Parathyroid adenoma (tissue), 2 donors: ENCODE results near the gene CORO6.

Experiments used
- H2AFZ ChIP-seq: fragments of 300-600 bp; sonication (generic); one replicate; pipeline ENCODE4 v1.7.0; 2017; ENCODE audit warnings: antibody characterized with exemption, mild to moderate bottlenecking
- H3K27ac ChIP-seq: fragments of 300-600 bp; sonication (generic); one replicate; pipeline ENCODE4 v1.7.0; 2017
- H3K27me3 ChIP-seq: fragments of 300-600 bp; sonication (generic); one replicate; pipeline ENCODE4 v1.7.0; 2017; ENCODE audit warnings: low read length; ENCODE audit not compliant: control insufficient read depth, insufficient read depth
- H3K36me3 ChIP-seq: fragments of 300-600 bp; sonication (generic); one replicate; pipeline ENCODE4 v1.7.0; 2017; ENCODE audit warnings: low read length; ENCODE audit not compliant: control insufficient read depth, insufficient read depth
- H3K4me1 ChIP-seq: fragments of 300-600 bp; sonication (generic); one replicate; pipeline ENCODE4 v1.7.0; 2017; ENCODE audit warnings: control low read depth
- H3K4me2 ChIP-seq: fragments of 300-600 bp; sonication (generic); one replicate; pipeline ENCODE4 v1.7.0; 2017; ENCODE audit warnings: low read length
- H3K4me3 ChIP-seq: fragments of 300-600 bp; sonication (generic); one replicate; pipeline ENCODE4 v1.7.0; 2017; ENCODE audit warnings: low read depth, low read length
- H3K79me2 ChIP-seq: fragments of 300-600 bp; sonication (generic); one replicate; pipeline ENCODE4 v1.7.0; 2017; ENCODE audit warnings: control low read depth
- H3K9ac ChIP-seq: fragments of 300-600 bp; sonication (generic); one replicate; pipeline ENCODE4 v1.7.0; 2017; ENCODE audit warnings: mild to moderate bottlenecking
- H3K9me3 ChIP-seq: fragments of 300-600 bp; sonication (generic); one replicate; pipeline ENCODE4 v1.7.0; 2017; ENCODE audit warnings: low read length; ENCODE audit not compliant: control insufficient read depth
- TF ChIP-seq, protein P1 (sequence below): fragments of 300-600 bp; sonication (generic); IDR thresholded peaks from one replicate; pipeline ENCODE4 v1.7.0; 2017; ENCODE audit warnings: antibody characterized with exemption, mild to moderate bottlenecking
- donor health status: primary hyperparathyroidism.

Gene CORO6

DNA sequence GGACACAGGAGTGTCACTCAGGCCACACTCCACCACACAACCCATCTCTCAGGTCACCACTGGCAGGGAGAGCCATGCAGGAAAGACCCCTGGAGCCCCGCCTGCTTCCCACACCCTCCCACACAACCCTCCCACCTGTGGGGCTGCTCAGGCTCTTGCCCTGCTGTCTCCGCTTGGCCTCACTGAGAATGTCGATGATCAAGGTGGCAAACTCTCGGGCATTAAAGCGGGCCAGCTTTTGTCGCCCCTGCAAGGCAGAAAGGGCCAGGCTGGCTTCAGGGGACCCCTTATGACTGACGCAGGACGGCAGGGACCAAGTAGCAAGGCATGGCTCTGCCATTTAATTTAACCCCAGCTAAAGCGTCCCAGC lies 45.7 kb downstream of the CORO6 start:
- Histone ChIP-seq H3K9me3 (no peaks in the 10 kb centered on the region), H3K4me2 (no peak overlapping the region), H2AFZ (no peak overlapping the region), H3K4me3 (no peak overlapping the region), H3K79me2 (peaks cover 7% of the 10 kb centered on the region), H3K9ac (no peak overlapping the region), H3K36me3 (no peaks in the 10 kb centered on the region), H3K4me1 (no peaks in the 10 kb centered on the region), H3K27ac (no peak overlapping the region), H3K27me3 (no peaks in the 10 kb centered on the region)
- TF ChIP-seq, protein P1, sequence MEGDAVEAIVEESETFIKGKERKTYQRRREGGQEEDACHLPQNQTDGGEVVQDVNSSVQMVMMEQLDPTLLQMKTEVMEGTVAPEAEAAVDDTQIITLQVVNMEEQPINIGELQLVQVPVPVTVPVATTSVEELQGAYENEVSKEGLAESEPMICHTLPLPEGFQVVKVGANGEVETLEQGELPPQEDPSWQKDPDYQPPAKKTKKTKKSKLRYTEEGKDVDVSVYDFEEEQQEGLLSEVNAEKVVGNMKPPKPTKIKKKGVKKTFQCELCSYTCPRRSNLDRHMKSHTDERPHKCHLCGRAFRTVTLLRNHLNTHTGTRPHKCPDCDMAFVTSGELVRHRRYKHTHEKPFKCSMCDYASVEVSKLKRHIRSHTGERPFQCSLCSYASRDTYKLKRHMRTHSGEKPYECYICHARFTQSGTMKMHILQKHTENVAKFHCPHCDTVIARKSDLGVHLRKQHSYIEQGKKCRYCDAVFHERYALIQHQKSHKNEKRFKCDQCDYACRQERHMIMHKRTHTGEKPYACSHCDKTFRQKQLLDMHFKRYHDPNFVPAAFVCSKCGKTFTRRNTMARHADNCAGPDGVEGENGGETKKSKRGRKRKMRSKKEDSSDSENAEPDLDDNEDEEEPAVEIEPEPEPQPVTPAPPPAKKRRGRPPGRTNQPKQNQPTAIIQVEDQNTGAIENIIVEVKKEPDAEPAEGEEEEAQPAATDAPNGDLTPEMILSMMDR: no peak

DNA sequence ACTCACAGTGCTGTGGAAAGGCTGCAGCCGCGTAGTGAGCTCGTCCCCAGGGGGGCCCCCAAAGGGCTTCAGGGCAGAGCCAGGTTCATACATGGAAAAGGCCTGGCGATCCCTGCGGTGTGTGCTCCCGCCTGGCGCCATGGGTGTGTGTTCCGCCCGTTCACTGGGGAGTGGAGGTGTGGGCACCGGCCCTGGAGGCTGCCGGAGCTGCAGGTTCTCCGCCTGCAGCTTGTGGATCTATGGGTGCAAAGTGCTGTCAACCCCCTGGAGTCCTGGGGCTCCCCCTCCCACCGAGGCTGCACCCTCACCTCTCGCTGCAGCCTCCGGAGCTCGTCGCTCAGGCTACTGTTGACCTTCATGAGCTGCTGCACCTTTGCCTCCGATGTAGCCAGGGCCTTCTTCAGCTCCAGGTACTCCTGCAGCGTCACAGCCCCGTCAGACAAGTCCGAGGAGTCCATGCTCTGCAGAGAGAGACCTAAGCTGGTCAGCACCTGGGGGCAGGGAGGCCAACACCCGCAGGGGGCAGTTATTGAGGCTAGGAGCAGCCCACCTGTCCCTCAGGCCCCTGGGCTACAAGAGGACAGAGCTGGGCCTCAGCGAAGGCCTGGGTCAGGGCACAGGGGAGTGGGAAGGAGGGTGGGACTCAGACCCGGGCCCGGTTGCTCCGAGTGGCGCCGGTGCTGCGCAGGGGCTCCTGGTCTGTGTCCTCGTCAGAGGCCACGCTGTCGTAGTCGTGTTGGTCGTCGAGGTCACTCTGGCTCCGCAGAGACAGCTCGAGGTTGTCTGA lies 46.3 kb downstream of the CORO6 start:
- H3K27me3 ChIP-seq: no peaks in the 10 kb centered on the region
- H3K79me2 ChIP-seq: peaks cover 7% of the 10 kb centered on the region
- TF ChIP-seq, protein P1: no peak
- H3K9me3 ChIP-seq: no peaks in the 10 kb centered on the region
- no peaks in the 10 kb centered on the region for H3K4me1 ChIP-seq
- H3K4me3 ChIP-seq: no peak overlapping the region
- no peak overlapping the region for H3K27ac ChIP-seq
- H2AFZ ChIP-seq: no peak overlapping the region
- H3K36me3 ChIP-seq: no peaks in the 10 kb centered on the region
- H3K9ac ChIP-seq: no peak overlapping the region
- H3K4me2 ChIP-seq: no peak overlapping the region

DNA sequence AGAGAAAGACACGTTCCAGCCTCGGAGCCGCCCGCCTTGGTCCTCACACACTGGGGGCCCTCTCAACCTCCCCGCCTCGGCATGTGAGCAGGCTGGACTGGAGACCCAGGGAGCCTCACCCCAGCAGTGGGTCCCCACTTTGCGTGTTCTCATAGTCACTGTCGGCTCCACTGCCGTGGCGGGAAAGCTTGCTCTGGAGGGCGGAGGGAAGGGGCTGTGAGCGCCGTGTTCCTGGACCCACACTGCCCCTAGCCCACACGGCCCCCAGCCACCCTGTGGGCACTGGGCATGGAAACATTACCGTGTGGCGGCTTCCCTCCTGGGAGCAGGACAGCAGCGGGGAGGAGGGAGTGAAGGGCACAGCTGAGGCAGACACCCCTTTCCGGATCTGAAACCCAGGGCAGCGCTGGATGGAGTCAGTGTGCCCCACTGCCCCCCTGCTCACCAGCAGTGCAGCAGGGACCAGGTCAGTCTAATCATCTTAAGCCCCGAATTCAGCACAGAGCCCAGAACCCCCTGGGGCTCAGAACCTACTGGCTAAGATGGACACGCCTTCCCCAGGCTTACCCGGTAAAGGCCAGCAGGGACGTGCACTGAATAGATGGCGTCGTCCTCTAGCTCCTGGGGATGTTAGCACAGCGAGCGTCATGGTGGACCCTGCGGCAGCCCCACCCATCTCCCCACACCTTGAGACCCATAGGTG lies 47.0 kb downstream of the CORO6 start:
- H3K27me3 ChIP-seq: no peaks in the 10 kb centered on the region
- H3K4me1 ChIP-seq: no peaks in the 10 kb centered on the region
- H3K27ac ChIP-seq: no peak overlapping the region

DNA sequence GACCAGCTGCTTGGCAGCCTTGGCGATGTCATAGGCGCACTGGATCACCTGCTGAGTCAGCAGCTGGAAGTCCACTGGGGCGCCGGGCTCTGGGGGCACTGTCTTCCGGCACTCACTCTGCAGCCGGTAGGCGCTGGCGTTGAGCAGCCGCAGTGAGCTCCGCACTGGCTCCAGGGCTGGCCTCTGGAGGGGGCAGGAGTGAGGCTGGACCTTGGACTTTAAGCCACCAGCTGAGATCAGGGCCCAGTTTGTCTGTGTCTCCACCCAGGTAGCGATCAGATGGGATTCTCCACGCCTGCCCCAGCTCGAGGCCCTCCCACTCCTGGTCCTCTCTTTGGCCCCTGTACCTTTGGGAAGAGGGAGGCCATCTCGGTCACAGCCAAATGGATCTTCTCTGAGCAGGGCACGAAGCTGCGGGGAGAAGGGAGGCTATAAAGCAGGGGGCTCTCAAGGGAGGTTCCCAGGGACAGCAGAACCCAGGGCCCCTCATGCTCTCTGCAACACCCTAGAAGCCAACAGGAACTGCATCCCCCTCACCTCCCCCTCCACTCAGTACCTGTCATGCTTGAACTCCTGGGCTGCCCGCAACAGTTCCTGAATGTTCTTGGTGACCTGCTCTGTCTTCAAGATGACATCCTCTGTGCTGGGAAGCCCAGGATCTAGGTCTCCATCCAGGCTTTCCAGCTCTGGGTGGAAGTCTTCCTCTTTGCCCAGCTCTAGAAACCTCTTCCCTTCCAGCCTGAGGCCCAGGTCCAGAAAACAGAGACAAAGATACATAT lies 47.8 kb downstream of the CORO6 start:
- H3K4me3 ChIP-seq: no peak overlapping the region
- no peak overlapping the region for H3K27ac ChIP-seq
- H3K9ac ChIP-seq: no peak overlapping the region

More for the DNA sequence above, 47.0 kb downstream of the CORO6 start:
- no peak overlapping the region for H3K4me2 ChIP-seq
- H3K9me3 ChIP-seq: no peaks in the 10 kb centered on the region
- no peaks in the 10 kb centered on the region for H3K36me3 ChIP-seq
- no peak overlapping the region for H2AFZ ChIP-seq
- TF ChIP-seq, protein P1: no peak
- H3K9ac ChIP-seq: no peak overlapping the region
- peaks cover 7% of the 10 kb centered on the region for H3K79me2 ChIP-seq
- no peak overlapping the region for H3K4me3 ChIP-seq

More for the DNA sequence above, 47.8 kb downstream of the CORO6 start:
- H3K4me2 ChIP-seq: no peak overlapping the region
- no peak overlapping the region for H2AFZ ChIP-seq
- peaks cover 4% of the 10 kb centered on the region for H3K79me2 ChIP-seq
- no peaks in the 10 kb centered on the region for H3K4me1 ChIP-seq
- H3K36me3 ChIP-seq: no peaks in the 10 kb centered on the region
- no peaks in the 10 kb centered on the region for H3K27me3 ChIP-seq
- H3K9me3 ChIP-seq: no peaks in the 10 kb centered on the region
- TF ChIP-seq, protein P1: no peak
